Loucy (cell line): ENCODE data around the gene EFCAB12.

ENCODE experiments used
- H2AFZ ChIP-seq: fragments of 200-600 bp; sonication (generic); 2 replicates; pipeline ENCODE4 v1.6.0; 2016; ENCODE audit warnings: antibody characterized with exemption, mild to moderate bottlenecking, low read length, moderate library complexity
- H3F3A ChIP-seq: fragments of 200-600 bp; 2 replicates; pipeline ENCODE4 v1.6.0; 2016; ENCODE audit warnings: antibody characterized with exemption, low read depth, mild to moderate bottlenecking
- H3K27me3 ChIP-seq: fragments of 200-600 bp; sonication (generic); 2 replicates; pipeline ENCODE4 v1.6.1; 2014; ENCODE audit warnings: low read length, mild to moderate bottlenecking; ENCODE audit not compliant: insufficient read depth, poor library complexity, severe bottlenecking
- H3K36me3 ChIP-seq: fragments of 200-600 bp; sonication (generic); 2 replicates; pipeline ENCODE4 v1.6.1; 2016; ENCODE audit warnings: low read length; ENCODE audit not compliant: insufficient read depth
- H3K4me1 ChIP-seq: fragments of 200-600 bp; sonication (generic); 2 replicates; pipeline ENCODE4 v1.5.1; 2014; ENCODE audit warnings: low read length, mild to moderate bottlenecking; ENCODE audit not compliant: insufficient read depth, poor library complexity, severe bottlenecking
- H3K4me2 ChIP-seq: fragments of 200-600 bp; sonication (generic); 2 replicates; pipeline ENCODE4 v1.6.0; 2014; ENCODE audit warnings: antibody characterized with exemption, low read length, low read depth, mild to moderate bottlenecking; ENCODE audit not compliant: poor library complexity, severe bottlenecking
- H3K4me3 ChIP-seq: fragments of 200-600 bp; sonication (generic); 2 replicates; pipeline ENCODE4 v1.5.1; 2014; ENCODE audit warnings: low read length, mild to moderate bottlenecking, mixed read lengths; ENCODE audit not compliant: poor library complexity, severe bottlenecking
- H3K79me2 ChIP-seq: fragments of 200-600 bp; sonication (generic); 2 replicates; pipeline ENCODE4 v1.6.1; 2014; ENCODE audit warnings: low read length; ENCODE audit not compliant: insufficient read depth
- H3K9ac ChIP-seq: fragments of 200-600 bp; sonication (generic); 2 replicates; pipeline ENCODE4 v1.6.0; 2014; ENCODE audit warnings: mild to moderate bottlenecking, low read depth, low read length, moderate library complexity; ENCODE audit not compliant: poor library complexity, severe bottlenecking
- H3K9me2 ChIP-seq: fragments of 200-600 bp; sonication (generic); replicated peaks from 2 replicates; pipeline ENCODE4 v1.6.1; 2016; ENCODE audit warnings: low read depth, low read length, mixed read lengths
- H3K9me3 ChIP-seq: fragments of 200-600 bp; sonication (generic); 2 replicates; pipeline ENCODE4 v1.6.1; 2014; ENCODE audit warnings: mild to moderate bottlenecking, antibody characterized with exemption, low read length, low read depth; ENCODE audit not compliant: insufficient read depth
- H4K20me1 ChIP-seq: fragments of 200-600 bp; sonication (generic); 2 replicates; pipeline ENCODE4 v1.6.0; 2014; ENCODE audit warnings: antibody characterized with exemption, low read length, mild to moderate bottlenecking; ENCODE audit not compliant: insufficient read depth, poor library complexity, severe bottlenecking
- EZH2phosphoT487 ChIP-seq: fragments of 200-600 bp; IDR thresholded peaks from 2 replicates; pipeline ENCODE4 v1.6.1; 2018; ENCODE audit warnings: antibody characterized with exemption, mild to moderate bottlenecking, moderate library complexity, borderline replicate concordance
- TF ChIP-seq, protein P1 (sequence below): fragments of 200-600 bp; sonication (generic); conservative IDR thresholded peaks from 2 replicates; pipeline ENCODE4 v1.5.1; 2014; ENCODE audit warnings: mild to moderate bottlenecking, antibody characterized with exemption, low read length

Gene EFCAB12

DNA sequence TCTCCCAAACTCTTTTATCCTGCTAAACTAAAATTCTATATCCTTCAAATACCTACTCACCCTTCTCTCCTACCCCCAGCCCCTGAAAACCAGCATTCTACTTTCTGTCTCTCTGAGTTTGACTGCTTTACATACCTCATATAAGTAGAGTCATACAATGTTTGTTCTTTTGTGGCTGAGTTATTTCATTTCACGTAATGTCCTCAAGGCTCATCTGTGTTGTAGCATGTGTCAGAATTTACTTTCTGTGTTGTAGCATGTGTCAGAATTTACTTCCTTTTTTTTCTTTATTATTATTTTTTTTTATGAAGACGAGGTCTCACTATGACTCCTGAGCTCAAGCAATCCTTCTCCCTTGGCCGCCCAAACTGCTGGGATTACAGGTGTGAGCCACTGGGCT, 31.7 kb upstream of the EFCAB12 start:
- Histone ChIP-seq H3K4me3 (no peak overlapping the region), H4K20me1 (no peaks in the 10 kb centered on the region), H3F3A (no peaks in the 10 kb centered on the region), H3K4me1 (peaks cover 23% of the 10 kb centered on the region), H3K9me3 (no peaks in the 10 kb centered on the region), H3K79me2 (no peaks in the 10 kb centered on the region), H3K27me3 (no peaks in the 10 kb centered on the region), H3K9me2 (no peaks in the 10 kb centered on the region), H2AFZ (no peak overlapping the region), H3K4me2 (no peak overlapping the region), H3K9ac (peak overlapping the region; percentile 18), H3K36me3 (peaks cover 8% of the 10 kb centered on the region; the same call in 1 of the 2 replicates)
- no peak for TF ChIP-seq EZH2phosphoT487
- TF ChIP-seq, protein P1, sequence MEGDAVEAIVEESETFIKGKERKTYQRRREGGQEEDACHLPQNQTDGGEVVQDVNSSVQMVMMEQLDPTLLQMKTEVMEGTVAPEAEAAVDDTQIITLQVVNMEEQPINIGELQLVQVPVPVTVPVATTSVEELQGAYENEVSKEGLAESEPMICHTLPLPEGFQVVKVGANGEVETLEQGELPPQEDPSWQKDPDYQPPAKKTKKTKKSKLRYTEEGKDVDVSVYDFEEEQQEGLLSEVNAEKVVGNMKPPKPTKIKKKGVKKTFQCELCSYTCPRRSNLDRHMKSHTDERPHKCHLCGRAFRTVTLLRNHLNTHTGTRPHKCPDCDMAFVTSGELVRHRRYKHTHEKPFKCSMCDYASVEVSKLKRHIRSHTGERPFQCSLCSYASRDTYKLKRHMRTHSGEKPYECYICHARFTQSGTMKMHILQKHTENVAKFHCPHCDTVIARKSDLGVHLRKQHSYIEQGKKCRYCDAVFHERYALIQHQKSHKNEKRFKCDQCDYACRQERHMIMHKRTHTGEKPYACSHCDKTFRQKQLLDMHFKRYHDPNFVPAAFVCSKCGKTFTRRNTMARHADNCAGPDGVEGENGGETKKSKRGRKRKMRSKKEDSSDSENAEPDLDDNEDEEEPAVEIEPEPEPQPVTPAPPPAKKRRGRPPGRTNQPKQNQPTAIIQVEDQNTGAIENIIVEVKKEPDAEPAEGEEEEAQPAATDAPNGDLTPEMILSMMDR = no peak

DNA sequence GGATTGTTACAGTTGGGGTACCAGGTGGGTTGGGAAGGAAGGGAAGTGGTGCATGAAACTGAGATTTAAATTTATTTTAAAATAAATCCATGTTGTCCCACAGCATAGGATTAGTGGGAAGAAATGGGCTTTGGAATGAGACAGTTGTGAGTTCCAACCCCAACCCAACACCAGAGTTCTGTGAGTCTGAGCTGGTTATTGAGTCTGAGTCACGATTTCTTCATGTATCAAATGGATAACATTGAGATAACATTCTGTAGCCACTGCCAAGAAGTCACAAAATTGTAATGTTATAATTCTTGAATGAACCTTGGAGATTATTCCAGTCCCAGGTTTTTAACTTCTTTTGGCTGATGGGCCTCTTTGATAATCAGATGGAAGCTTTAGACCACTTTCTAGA, 25.3 kb upstream of the EFCAB12 start:
- no peaks in the 10 kb centered on the region for H3K79me2 ChIP-seq
- peaks cover 7% of the 10 kb centered on the region; the same call in 1 of the 2 replicates for H3K36me3 ChIP-seq
- no peak overlapping the region for H3K4me3 ChIP-seq
- no peaks in the 10 kb centered on the region for H3K9me3 ChIP-seq
- no peaks in the 10 kb centered on the region for H4K20me1 ChIP-seq
- H3K9me2 ChIP-seq = no peaks in the 10 kb centered on the region
- H3K27me3 ChIP-seq = no peaks in the 10 kb centered on the region
- TF ChIP-seq EZH2phosphoT487 = no peak
- TF ChIP-seq, protein P1 = no peak
- H3K4me1 ChIP-seq = no peaks in the 10 kb centered on the region
- no peak overlapping the region for H3K4me2 ChIP-seq
- H2AFZ ChIP-seq = no peak overlapping the region
- no peaks in the 10 kb centered on the region for H3F3A ChIP-seq
- H3K9ac ChIP-seq = no peak overlapping the region

DNA sequence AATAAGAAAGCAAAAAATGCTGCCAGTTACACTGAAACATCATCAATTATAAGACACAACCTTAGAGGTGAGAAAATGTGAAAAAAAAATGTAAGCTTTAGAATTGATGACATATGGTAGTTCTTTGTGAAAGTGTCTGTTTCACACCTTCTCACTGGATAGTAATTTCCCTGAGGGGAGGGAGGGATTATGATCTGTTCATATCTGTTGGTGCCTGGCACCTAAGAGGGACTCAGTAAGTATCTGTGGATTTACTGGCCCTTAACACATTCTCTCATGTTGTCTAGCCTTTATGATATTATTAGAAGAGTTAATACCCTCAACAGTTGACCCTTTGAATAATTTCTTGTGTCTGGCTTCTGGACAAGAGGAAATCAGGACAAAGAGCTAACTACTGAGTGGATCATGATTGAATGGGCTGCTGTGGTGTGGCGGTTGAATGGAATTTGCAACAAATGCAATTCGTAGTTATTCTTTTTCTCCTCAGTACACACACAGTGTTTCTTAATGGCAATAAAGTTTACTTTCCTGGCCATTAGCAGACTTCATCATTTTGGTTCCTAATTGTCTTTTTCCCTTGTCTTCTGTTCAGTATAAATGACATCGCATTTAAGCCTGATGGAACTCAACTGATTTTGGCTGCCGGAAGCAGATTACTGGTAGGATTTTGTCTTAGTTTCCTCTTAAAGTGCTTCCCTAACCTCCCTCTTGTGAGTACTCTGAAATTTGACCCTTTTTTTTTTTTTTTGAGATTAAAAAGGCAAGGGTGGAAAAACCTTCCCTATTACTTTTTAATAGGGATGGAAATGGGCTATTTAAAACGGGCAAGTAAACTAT, 21.1 kb upstream of the EFCAB12 start:
- Histone ChIP-seq H2AFZ (no peak overlapping the region), H3K4me3 (no peak overlapping the region), H3K36me3 (no peaks in the 10 kb centered on the region), H3K9me2 (no peaks in the 10 kb centered on the region), H4K20me1 (no peaks in the 10 kb centered on the region), H3F3A (no peaks in the 10 kb centered on the region), H3K9me3 (no peaks in the 10 kb centered on the region), H3K79me2 (no peaks in the 10 kb centered on the region), H3K4me1 (no peaks in the 10 kb centered on the region), H3K27me3 (no peaks in the 10 kb centered on the region), H3K9ac (no peak overlapping the region), H3K4me2 (no peak overlapping the region)
- TF ChIP-seq, protein P1 = no peak
- no peak for TF ChIP-seq EZH2phosphoT487
